C4-2B (cell line): ENCODE measurements around the gene RPL32.
"Not testable (repeated sequence)": the region's sequence is repeated elsewhere in the genome, so short reads cannot be mapped to it uniquely, and the experiment has no call there.

Experiments
- ZFX ChIP-seq: fragments of 450-650 bp; IDR thresholded peaks from 2 replicates; pipeline ENCODE4 v1.6.1; 2017
- TF ChIP-seq, protein P1 (sequence below): fragments of 450-650 bp; conservative IDR thresholded peaks from 2 replicates; pipeline ENCODE4 v1.5.1; 2017; ENCODE audit warnings: mild to moderate bottlenecking

DNA sequence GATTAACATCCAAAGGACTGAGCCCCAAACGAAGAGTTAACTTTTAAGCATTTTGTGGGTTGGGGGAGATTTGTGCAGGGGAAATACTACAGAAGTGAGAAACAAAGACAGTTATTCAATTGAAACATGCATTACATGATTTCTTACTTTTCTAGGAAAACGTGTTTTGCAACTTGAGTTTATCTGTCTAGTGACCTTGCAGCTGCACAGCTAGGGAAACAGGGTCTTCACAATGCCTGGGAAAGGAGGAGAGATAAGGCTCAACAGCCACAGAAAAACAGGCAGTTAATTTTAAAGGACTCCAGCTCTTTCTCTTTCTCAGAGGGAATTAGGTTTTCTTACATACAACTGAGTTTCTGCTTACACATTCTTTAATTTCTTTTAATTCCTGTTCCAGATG, 37.4 kb upstream of the RPL32 start:
- TF ChIP-seq, protein P1, sequence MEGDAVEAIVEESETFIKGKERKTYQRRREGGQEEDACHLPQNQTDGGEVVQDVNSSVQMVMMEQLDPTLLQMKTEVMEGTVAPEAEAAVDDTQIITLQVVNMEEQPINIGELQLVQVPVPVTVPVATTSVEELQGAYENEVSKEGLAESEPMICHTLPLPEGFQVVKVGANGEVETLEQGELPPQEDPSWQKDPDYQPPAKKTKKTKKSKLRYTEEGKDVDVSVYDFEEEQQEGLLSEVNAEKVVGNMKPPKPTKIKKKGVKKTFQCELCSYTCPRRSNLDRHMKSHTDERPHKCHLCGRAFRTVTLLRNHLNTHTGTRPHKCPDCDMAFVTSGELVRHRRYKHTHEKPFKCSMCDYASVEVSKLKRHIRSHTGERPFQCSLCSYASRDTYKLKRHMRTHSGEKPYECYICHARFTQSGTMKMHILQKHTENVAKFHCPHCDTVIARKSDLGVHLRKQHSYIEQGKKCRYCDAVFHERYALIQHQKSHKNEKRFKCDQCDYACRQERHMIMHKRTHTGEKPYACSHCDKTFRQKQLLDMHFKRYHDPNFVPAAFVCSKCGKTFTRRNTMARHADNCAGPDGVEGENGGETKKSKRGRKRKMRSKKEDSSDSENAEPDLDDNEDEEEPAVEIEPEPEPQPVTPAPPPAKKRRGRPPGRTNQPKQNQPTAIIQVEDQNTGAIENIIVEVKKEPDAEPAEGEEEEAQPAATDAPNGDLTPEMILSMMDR = not testable (repeated sequence)
- TF ChIP-seq ZFX = not testable (repeated sequence)
